NCI-H1436 (cell line): ENCODE data around the gene ANXA2.
A peak's percentile ranks its signal among the peaks of the same experiment; 100 is the strongest.
"Not testable (repeated sequence)": the region's sequence is repeated elsewhere in the genome, so short reads cannot be mapped to it uniquely, and the experiment has no call there.

Experiments used
- DNase-seq: peaks from one replicate; lab custom pipeline; 2025; lab: John Stamatoyannopoulos, UW

The ANXA2 gene

GRCh38 chr15:60397772-60398445, at the start of gene ANXA2:
ANXA2 (minus strand) TSS chr15:60397986; CDS start chr15:60386075, 11,911 bp downstream.
- peak; percentile 41 for DNase-seq

GRCh38 chr15:60444289-60444912, 46.6 kb upstream of the ANXA2 start:
- no peak for DNase-seq

- DNase-seq, result no peak
These were observed 45.0 kb upstream of the ANXA2 start for GRCh38 chr15:60442763-60443162.

DNA sequence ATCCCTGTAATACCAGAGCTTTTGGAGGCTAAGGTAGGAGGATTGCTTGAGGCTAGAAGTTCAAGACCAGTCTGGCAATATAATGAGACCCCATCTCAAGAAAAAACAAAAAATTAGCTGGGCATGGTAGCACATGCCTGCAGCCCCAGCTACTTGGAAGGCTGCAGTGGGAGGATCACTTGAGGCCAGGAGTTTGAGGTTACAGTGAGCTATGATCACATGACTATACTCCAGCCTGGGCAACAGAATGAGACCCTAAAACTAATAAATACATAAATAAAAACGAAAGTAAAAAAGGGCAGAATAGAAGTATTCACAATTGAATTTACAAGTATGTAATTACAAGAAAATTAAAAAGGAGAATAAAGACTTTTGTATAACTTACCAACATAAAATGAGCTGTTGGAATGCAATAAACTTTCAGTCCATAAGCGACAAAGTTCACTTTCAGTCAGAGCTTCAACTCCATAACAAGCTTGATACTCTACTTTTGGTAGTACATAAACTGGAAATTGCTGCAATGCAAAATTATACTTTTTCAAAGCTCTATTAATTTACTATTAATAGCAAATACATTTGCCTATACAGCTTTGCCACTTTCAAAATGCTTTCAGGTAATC, 44.4 kb upstream of the ANXA2 start:
- DNase-seq, result no peak

GRCh38 chr15:60441331-60441730, 43.5 kb upstream of the ANXA2 start:
- no peak for DNase-seq

GRCh38 chr15:60438646-60439045, 40.9 kb upstream of the ANXA2 start:
- DNase-seq, result no peak

DNA sequence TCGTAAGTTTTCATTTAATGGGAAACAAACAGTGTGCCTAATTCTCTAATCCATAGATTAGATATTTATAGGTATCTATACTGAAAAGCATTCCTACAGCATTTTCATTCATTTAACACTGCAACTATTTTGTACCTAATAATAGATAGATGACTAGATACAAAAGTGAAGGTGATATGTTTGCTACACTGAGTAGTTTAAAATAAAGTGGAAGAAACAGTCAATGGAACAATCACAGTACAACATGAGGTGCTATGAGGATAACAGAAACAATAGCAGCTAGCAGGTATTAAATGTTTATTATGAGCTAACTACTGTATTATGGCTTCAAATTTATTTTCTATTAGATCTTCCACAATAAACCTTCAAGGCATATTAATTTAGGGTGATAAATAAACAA, 31.1 kb upstream of the ANXA2 start:
- no peak for DNase-seq

GRCh38 chr15:60426870-60427508, 29.2 kb upstream of the ANXA2 start:
- DNase-seq, result no peak

GRCh38 chr15:60425461-60425860, 27.7 kb upstream of the ANXA2 start:
- no peak for DNase-seq

- DNase-seq, result no peak
These were observed 26.2 kb upstream of the ANXA2 start for GRCh38 chr15:60424006-60424405.

GRCh38 chr15:60423537-60423936, 25.8 kb upstream of the ANXA2 start:
- no peak for DNase-seq

DNA sequence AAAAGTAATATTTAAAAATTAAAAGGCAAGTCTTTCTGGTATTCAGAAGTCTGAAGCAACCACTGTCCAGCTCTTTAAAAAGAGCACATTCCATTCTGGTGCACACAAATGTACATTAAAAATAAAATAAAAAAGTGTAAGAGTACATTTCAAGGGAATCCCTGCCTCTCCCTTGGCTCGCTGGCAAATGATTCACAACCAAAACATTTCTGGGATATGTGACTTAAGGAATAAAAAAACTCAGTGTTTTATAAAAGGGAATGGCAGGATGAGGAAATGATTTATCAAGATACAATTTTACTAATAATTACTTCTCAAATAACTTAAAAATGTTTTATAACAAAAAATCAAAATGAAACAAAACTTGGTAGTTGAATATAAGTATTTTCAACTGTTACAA, 23.8 kb upstream of the ANXA2 start:
- DNase-seq, result no peak

DNA sequence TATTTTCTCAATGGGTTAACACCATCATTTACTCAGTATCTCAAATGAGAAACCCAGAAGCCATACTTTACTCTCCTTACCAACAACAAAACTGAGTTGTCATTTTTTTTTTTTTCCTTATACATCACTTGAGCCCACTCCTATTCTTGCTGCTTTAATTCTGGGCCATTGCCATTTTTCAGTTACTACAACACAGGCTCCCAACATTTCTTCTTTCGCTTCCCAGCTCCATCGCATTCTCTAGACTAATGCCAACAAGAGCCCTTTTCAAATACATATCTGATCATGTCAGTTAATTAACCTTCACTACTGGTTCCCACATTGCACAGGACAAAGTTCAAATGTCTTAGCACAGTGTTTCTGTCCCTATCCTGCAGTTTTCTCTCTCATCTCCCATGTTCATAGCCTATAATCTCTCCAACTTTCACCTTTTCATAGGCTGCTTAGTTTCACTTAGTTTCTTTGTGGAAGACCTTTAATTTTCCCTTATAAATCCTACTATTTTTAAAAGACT, 22.5 kb upstream of the ANXA2 start:
- no peak for DNase-seq

DNA sequence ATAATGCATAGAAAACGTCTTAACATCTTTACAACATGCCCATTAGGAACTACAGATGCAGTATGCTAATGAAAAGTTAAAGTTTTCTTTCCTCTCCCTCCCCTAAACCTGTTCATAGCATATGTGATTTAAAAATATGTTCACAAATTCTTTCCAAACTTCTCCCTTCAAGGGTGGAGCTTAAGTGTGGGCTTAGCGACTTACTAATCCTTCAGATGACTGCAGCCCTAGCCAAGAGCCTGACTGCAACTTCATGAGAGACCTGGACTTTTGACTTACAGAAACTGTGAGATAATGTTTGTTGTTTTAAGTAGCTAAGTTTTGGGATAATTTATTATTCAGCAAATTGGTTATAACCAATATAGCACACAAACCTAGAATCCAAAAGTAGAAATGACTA, 22.0 kb upstream of the ANXA2 start:
- DNase-seq, result no peak

GRCh38 chr15:60418096-60418495, 20.3 kb upstream of the ANXA2 start:
- no peak for DNase-seq

DNA sequence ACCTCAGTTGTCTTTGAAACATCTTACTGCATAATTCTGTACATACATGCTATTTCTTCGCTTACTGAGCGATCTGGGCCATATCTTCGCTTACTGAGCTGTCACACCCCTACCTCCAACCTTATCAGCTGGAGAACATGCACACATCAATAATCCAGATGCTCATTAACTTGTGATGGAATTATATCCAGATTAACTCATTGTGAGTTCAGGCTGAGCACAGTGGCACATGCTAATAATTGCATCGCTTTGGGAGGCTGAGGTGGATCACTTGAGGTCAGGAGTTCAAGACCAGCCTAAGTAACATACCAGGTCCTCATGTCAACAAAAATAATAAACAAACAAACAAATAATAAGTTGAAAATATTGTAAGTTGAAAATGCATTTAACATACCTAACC, 19.3 kb upstream of the ANXA2 start:
- DNase-seq, result no peak

GRCh38 chr15:60416484-60416883, 18.7 kb upstream of the ANXA2 start:
- no peak for DNase-seq

DNA sequence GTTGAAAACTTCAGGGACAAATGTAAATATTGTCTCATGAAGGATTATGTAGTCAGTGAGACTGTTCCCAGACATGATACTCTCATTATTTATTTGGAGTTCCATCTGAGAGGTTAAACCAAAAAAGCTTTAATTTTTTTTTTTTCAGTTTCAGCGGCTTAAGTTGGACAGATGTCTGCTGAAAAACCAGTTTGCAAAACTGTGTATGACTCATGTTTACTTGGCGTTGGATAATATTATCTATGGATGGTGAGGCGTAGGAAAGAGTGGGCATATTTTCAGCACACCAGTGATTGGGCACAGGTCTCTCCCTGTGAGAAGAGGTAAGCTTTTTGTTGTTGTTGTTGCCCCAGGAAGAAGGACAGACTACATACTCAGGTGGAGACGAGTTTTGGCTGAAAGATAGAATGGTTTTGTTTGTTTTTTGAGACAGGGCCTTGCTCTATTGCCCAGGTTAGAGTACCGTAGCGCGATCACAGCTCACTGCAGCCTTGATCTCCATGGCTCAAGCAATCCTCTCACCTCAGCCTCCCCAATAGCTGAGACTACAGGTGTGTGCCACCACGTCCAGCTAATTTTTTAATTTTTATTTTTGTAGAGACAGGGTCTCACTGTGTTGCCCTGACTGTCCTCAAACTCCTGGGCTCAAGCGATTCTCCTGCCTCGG, 16.4 kb upstream of the ANXA2 start:
- no peak for DNase-seq

GRCh38 chr15:60413231-60413824, 15.5 kb upstream of the ANXA2 start:
- DNase-seq, result no peak

- not testable (repeated sequence) for DNase-seq
These were observed 15.0 kb upstream of the ANXA2 start for GRCh38 chr15:60412807-60413206.

GRCh38 chr15:60411774-60412425, 14.1 kb upstream of the ANXA2 start:
- DNase-seq, result no peak
